GM12891 (cell line): ENCODE data around the gene GRIK2.

Experiments
- PAX5 ChIP-seq: IDR thresholded peaks from 2 replicates; pipeline ENCODE4 v1.6.1; 2011; ENCODE audit warnings: low read length, moderate library complexity, mild to moderate bottlenecking; ENCODE audit not compliant: insufficient read depth, severe bottlenecking
- POLR2A ChIP-seq: IDR thresholded peaks from 2 replicates; pipeline ENCODE4 v1.6.1; 2011; ENCODE audit warnings: low read depth, low read length, control low read depth
- POLR2AphosphoS5 ChIP-seq: IDR thresholded peaks from 2 replicates; pipeline ENCODE4 v1.6.1; 2011; ENCODE audit warnings: low read depth, low read length, control low read depth
- POU2F2 ChIP-seq: IDR thresholded peaks from 2 replicates; pipeline ENCODE4 v1.6.1; 2011; ENCODE audit warnings: low read depth, mild to moderate bottlenecking, control low read depth, low read length, moderate library complexity
- TAF1 ChIP-seq: IDR thresholded peaks from 2 replicates; pipeline ENCODE4 v1.6.1; 2011; ENCODE audit warnings: low read depth, low read length, control low read depth

DNA sequence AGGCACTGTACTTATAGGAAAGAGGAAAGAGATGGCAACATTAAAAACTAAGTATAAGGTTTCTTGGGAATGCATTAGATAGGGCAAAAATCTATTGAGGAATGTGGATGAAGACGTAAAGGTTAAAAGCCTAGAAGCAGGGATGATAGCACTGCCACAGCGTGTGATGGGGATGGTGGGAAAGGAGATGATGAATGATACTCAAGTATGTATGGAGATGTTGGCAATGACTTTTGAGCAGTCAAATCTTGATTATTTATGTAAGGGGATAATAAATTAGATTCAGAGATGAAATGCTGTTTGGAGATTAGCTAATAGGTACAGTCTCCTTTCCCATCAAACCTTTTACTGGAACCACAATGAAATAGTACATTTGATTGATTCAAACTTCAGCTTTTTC, 432.8 kb downstream of the GRIK2 start:
- TF ChIP-seq POLR2A = no peak
- no peak for TF ChIP-seq TAF1
- TF ChIP-seq POLR2AphosphoS5 = no peak
- TF ChIP-seq POU2F2 = no peak
- TF ChIP-seq PAX5 = no peak
